Vagina (tissue), 2 donors: ENCODE data around the gene NUDT22. TPM values are rescaled to one million over a fixed set of nuclear protein-coding genes. Genes with fewer than 3 reads are reported as not detected.

Experiments
- DNase-seq, 2 donors: peaks; one replicate each; pipeline ENCODE4 v3.0.0-alpha.2; 2017; ENCODE audit errors: extremely low spot score in 2 of 2
- H3K27ac ChIP-seq: fragments of 200-600 bp; sonication (generic); one replicate; pipeline ENCODE4 v1.5.1; 2019
- H3K27me3 ChIP-seq: fragments of 200-600 bp; sonication (generic); one replicate; pipeline ENCODE4 v1.5.1; 2019
- H3K36me3 ChIP-seq, 2 donors: fragments of 200-600 bp; sonication (generic); one replicate each; pipeline ENCODE4 v1.5.1; 2017 to 2019
- H3K4me1 ChIP-seq: fragments of 200-600 bp; sonication (generic); one replicate; pipeline ENCODE4 v1.5.1; 2019
- H3K4me3 ChIP-seq, 2 donors: fragments of 200-600 bp; sonication (generic); 1 replicate in 1 of 2; 2 replicates in 1 of 2; pipeline ENCODE4 v1.5.1; 2016 to 2019
- H3K9me3 ChIP-seq: fragments of 200-600 bp; sonication (generic); one replicate; pipeline ENCODE4 v1.5.1; 2019
- CTCF ChIP-seq, 3 experiments: fragments of 450-650 bp in 2 of 3; fragments of 200-600 bp in 1 of 3; sonication (generic) in 1 of 3; IDR thresholded peaks; one replicate each; pipeline ENCODE4 v1.5.1; 2017 to 2019; ENCODE audit warnings: antibody characterized with exemption in 3 of 3, mild to moderate bottlenecking in 2 of 3, moderate library complexity in 2 of 3
- POLR2A ChIP-seq, 2 donors: fragments of 450-650 bp; IDR thresholded peaks; one replicate each; pipeline ENCODE4 v1.6.1; 2017; ENCODE audit warnings: antibody characterized with exemption in 2 of 2, mild to moderate bottlenecking in 2 of 2, moderate library complexity in 2 of 2
- POLR2AphosphoS5 ChIP-seq, 2 donors: sonication (generic); formaldehyde crosslinking; IDR thresholded peaks; one replicate each; pipeline ENCODE4 v1.9.0; 2017; ENCODE audit warnings: antibody characterized with exemption in 2 of 2, mild to moderate bottlenecking in 2 of 2, low read depth in 1 of 2; ENCODE audit not compliant: insufficient read depth in 1 of 2
- intact Hi-C: fragments of 100-400 bp; cut with DNase I; formaldehyde crosslinking; loops from one replicate; pipeline ENCODE4 v1.15.1; 2023
- total RNA-seq: library from RNA; depleted of rRNA; stranded (reverse); fragments of >200 nt; gene quantifications from one replicate; pipeline ENCODE4 v1.2.3, GENCODE V29; 2016

The NUDT22 gene
- 38.8 TPM for total RNA-seq

GRCh38 chr11:64225608-64226506 is at the start of gene NUDT22, which contains the start of gene TRPT1:
NUDT22 (plus strand) TSS chr11:64226274; CDS start chr11:64226653, 379 bp downstream.
TRPT1 (minus strand) TSS chr11:64226186; CDS start chr11:64225860, 326 bp downstream.
- Histone ChIP-seq H3K4me3 (peak within 1 kb of the TSS; percentile 78 to 97), H3K4me1 (peaks cover 55% of the 10 kb centered on the region), H3K9me3 (no peaks in the 10 kb centered on the region), H3K27ac (peak within 1 kb of the TSS; percentile 81), H3K36me3 (no peaks in the 10 kb centered on the region), H3K27me3 (no peaks in the 10 kb centered on the region)
- peak in 1 of 2 donors; percentile 92 for DNase-seq
- intact Hi-C loops = no loop called here
- TF ChIP-seq POLR2AphosphoS5 (IDR thresholded peaks at IDR 0.05; ENCODE audit: insufficient read depth in 1 of 2, low read depth in 1 of 2) (peak; percentile 84 to 97), CTCF (IDR thresholded peaks at IDR 0.05) (no peak), POLR2A (IDR thresholded peaks at IDR 0.05) (peak in 1 of 2 donors; percentile 88)

GRCh38 chr11:64176751-64177150 is 49.3 kb upstream of the NUDT22 start:
- H3K36me3 ChIP-seq = no peaks in the 10 kb centered on the region
- no peak for DNase-seq
- no peaks in the 10 kb centered on the region for H3K27me3 ChIP-seq
- TF ChIP-seq POLR2AphosphoS5 (IDR thresholded peaks at IDR 0.05; ENCODE audit: insufficient read depth in 1 of 2, low read depth in 1 of 2) (no peak), CTCF (IDR thresholded peaks at IDR 0.05) (no peak), POLR2A (IDR thresholded peaks at IDR 0.05) (no peak)
- intact Hi-C loops = no loop called here
- peaks cover 14% of the 10 kb centered on the region for H3K4me1 ChIP-seq
- no peaks in the 10 kb centered on the region for H3K9me3 ChIP-seq
- no peak overlapping the region for H3K4me3 ChIP-seq
- no peak overlapping the region for H3K27ac ChIP-seq

- TF ChIP-seq POLR2AphosphoS5 (IDR thresholded peaks at IDR 0.05; ENCODE audit: insufficient read depth in 1 of 2, low read depth in 1 of 2) = no peak
- TF ChIP-seq POLR2A (IDR thresholded peaks at IDR 0.05) = no peak
- TF ChIP-seq CTCF (IDR thresholded peaks at IDR 0.05) = no peak
- Histone ChIP-seq H3K4me1 (peaks cover 23% of the 10 kb centered on the region), H3K9me3 (no peaks in the 10 kb centered on the region), H3K27me3 (no peaks in the 10 kb centered on the region), H3K36me3 (no peaks in the 10 kb centered on the region), H3K4me3 (no peak overlapping the region), H3K27ac (no peak overlapping the region)
- intact Hi-C loops = no loop called here
- DNase-seq = no peak
These were observed 47.9 kb upstream of the NUDT22 start for GRCh38 chr11:64178203-64178602.

GRCh38 chr11:64178951-64179639 is 47.0 kb upstream of the NUDT22 start:
- Histone ChIP-seq H3K4me1 (peaks cover 32% of the 10 kb centered on the region), H3K9me3 (no peaks in the 10 kb centered on the region), H3K4me3 (no peak overlapping the region), H3K27ac (no peak overlapping the region), H3K27me3 (no peaks in the 10 kb centered on the region), H3K36me3 (no peaks in the 10 kb centered on the region)
- DNase-seq = no peak
- TF ChIP-seq POLR2A (IDR thresholded peaks at IDR 0.05) (no peak), POLR2AphosphoS5 (IDR thresholded peaks at IDR 0.05; ENCODE audit: insufficient read depth in 1 of 2, low read depth in 1 of 2) (no peak), CTCF (IDR thresholded peaks at IDR 0.05) (no peak)
- intact Hi-C loops = no loop called here
